DMS 273 (cell line): ENCODE data around the gene ALDOB.

Source experiments
- DNase-seq: peaks from one replicate; lab custom pipeline; 2025; ENCODE audit not compliant: unreplicated experiment; lab: John Stamatoyannopoulos, UW

Gene ALDOB

DNA sequence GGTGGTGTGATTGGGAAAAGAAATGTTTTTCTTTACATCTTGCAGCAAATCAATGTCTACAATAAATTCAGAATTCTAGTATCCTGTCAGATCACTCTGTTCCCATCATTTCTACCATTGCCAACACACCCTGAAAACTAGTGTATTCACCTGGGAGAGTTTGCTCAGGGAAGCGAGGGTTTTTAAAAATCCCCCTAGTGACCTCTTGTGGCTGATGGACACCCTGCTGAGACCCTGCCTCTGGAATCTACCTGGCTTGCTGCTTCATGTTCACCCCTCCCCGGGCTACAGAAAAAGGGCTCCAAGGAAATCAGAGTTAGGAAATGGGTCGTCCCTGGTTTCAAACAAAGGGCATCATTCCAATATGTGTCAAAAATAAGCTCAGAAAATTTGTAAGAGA lies 21.4 kb upstream of the ALDOB start:
- peak; percentile 13 for DNase-seq

DNA sequence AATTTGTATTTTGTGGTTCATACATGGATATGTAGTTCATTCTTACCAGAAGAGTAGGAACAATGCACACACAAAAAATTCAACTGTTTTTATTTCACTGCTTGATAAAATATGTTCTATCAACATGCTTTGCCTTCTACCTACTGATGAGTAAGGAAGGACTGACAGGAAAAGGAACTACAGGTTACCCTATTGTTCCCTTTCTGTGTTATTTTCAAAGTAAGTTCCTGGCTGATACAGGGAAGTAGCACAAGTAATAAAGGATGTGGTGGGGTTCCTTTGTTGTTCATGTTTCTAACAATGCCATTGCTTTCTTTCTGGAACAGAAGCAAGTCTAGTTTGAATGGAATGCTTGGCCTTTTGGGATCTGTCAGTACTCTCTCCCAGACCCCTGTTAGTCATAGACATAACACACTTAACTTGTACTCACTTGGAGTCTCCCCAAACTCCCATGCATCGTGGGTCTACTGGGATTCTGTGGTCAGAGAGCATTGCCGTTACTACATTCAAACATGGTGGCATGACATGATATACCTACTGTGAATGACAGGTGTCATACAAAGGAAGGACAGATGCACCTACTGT lies 20.2 kb upstream of the ALDOB start:
- DNase-seq = no peak

DNA sequence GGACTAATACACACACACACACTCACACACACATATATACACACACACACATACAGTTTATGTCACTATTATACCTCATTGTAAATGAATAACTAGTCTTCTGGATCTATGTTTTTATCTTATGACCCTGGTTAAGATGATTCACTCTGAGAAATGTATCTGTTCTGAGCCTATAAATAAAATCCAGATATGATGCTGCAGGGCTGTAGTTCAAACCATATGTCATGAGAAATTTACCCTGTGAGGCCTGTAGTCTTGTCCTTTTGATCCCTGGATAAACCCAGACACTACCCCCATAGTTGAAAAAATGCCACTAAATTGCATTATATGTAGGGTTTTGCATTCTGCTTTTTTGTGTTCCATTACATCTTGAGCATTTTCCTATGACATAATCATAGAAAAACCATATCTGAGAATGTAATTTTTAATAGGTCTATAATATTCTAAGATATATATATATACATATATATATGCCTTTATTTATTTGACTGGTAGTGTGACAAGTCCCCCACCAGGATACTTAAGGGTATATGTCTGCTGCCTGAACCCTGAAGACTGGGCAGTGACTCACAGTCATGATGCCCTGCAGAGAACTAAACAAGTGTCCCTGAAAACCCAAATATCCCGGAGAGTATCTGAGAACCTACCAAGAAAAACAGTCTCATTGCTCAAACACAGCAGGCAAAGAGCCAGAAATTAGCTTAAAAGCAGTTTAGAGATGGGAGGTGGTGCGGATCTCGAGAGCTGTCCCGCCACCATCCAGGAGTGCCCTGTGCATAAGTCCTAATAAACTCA lies 18.4 kb upstream of the ALDOB start:
- DNase-seq = no peak

DNA sequence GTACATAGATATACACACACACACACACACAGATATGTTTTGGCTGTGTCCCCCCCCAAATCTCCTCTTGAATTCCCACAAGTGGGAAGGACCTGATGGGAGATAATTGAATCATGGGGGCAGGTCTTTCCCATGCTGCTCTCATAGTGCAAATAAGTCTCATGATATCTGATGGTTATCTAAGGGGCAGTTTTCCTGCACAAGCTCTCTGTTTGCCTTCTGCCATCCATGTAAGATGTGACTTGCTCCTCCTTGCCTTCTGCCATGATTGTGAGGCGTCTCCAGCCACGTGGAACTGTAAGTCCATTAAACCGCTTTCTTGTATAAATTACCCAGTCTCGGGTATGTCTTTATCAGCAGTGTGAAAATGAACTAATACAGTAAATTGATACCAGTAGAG lies 15.9 kb upstream of the ALDOB start:
- DNase-seq = no peak

DNA sequence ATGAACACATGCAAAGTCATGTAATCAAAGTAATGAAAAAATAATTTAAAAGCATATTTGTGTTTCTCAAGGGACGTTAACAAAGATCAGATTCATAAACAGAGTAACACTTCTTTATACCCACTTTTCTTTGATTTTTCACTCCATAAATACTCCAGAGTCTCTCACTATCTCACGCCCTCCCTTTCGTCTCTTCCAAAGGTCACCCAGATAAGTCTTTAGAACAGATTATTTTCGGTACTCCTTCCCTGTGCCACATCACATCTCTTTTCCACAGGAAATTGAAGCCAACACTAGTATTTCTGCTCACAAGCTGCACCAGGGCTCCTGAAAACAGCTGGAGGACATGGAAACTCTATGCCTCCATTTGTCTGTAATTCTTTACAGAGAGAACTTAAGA lies 15.4 kb upstream of the ALDOB start:
- no peak for DNase-seq

DNA sequence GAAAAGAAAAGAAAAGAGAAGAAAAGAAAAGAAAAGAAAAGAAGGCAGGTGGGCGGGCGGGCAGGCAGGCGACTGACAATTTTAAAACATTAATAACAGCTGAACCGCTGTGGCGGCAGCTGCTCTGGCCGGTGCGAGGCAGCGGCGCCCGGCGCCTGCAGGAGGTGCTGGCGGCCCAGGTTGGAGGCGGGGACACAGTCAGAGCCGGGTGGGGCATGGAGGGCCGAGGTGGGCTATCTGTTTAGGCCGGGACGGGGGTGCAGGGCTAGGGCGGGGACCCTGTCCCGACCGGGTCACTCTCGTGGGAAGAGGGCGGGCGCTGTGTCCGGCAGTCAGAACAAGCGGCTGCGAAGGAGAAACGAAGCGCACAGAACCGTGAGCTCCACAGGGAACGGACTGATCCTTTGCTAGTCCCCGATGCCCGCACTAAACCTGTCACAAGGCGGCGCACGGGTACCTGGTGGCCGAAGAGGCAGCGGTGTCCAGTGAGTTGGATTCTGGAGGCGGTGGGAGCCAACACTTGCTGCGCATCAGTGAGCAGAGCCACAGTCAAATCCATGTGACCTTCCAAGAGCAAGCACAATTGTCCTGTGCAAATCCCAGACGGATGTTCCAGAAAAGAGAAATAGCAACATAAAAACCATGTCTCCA lies 13.6 kb upstream of the ALDOB start:
- peak; percentile 91 for DNase-seq

DNA sequence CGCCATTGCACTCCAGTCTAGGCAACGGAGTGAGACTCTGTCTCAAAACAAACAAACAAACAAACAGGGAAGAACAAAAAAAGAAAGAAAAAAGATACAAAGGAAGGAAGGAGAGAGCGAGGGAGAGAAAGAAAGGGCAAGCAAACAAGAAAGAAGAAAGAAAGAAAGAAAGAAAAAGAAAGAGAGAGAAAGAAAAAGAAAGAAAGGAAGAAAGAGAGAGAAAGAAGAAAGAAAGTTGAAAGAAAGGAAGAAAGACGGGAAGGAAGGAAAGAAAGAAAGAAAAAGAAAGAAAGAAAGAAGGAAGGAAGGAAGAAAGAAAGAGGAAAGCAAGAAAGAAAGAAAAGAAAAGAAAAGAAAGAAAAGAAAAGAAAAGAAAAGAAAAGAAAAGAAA lies 13.1 kb upstream of the ALDOB start:
- no peak for DNase-seq

DNA sequence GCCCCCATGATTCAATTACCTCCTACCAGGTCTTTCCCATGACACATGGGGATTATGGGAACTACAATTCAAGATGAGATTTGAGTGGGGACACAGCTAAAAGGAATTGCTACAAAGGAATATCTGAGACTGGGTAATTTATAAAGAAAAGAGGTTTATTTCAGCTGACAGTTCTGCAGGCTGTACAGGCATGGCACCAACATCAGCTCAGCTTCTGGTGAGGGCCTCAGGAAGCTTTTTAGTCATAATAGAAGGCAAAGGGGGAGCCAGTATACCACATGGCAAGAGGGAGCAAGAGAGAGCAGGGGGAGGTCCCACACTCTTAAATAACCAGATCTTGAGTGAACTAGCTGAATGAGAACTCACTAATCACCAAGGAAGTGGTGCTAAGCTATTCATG lies 11.2 kb upstream of the ALDOB start:
- DNase-seq = no peak

DNA sequence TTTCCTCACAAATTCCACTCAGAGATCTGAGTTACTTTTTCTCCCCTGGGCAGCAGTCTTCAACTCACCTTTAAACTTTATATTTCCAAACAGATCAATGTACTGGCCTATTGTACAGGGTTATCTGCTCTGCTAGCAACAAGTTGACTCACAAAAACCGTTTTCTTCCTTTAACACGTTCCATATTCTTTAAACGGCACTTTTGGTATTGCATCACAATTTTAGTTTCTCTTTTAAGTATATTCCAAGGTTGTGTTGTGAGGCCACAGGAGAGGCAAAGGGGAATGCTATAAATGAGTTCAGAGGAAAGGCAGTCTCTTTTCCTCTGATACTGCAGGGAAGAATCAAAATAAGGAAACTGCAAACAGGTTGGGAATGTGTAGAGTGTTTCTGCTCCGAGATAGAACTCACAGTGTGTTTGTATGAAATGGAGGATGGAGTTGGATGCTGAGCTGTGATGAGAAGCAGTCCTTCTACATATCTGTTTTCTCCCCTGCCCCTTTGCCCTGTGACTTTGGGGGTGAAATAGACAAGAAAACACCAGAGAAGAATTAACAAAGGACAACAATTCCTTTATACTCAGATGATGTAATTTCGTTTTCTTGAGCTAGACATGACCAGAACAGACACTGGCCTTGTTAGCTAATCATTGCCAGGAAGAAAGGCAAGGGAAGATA lies 9.9 kb upstream of the ALDOB start:
- no peak for DNase-seq

DNA sequence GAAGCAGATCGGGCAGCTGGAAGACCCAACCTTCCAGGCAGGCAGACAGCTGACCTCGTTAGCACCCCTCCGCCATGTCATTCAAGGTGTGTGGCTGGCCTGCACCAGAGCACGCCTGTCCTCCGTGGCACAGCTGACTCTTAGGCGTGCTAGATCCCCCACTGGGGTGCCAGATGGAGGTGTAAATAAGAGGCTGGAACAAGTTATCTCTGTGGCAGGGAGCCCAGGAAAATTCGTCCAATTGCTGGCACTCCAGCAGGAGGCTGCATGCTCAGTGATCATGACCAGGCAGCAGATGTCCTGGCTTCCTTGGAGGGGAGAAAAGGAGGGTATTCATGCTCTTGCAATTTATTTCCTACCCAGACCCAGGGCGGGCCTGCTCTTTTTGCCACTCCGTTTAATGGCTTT lies 7.8 kb upstream of the ALDOB start:
- DNase-seq = peak; percentile 99

DNA sequence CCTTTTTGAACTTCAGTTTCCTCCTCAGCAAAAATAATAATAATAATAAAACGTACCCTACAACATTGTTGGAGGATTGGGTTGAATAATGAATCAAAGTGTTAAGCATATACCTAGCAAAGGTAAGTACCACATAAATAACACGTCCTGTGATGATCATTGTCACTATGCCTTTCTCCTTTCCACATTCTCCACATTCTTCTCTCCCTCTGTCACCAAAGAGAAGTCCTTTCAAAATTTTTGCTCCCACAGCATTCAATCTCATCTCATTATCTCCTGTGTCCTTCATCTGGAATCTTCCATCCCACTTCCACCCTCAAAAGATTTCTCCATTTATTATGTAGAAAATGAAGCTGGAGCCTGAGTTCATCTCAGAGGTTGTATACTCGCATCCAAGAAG lies 7.2 kb upstream of the ALDOB start:
- DNase-seq = no peak

DNA sequence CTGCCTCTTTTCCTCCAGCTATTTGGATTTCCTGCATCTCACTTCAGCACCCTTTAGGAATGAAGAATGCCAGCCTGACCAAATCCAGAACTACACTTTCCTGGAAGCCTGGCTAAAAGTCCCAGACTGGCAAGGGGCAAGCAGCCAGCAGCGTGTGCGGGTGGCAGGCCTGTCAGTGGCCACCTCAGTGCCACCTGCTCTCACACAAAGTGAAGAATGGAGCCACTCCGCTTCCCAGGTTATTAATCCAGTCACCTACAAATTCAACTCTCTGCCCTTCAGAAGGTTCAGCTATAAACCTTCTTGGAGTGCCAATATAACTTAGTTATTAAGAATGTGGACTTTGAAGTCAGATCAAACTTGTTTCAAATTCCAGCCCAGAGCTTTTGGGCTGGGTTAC lies 6.7 kb upstream of the ALDOB start:
- peak; percentile 17 for DNase-seq

DNA sequence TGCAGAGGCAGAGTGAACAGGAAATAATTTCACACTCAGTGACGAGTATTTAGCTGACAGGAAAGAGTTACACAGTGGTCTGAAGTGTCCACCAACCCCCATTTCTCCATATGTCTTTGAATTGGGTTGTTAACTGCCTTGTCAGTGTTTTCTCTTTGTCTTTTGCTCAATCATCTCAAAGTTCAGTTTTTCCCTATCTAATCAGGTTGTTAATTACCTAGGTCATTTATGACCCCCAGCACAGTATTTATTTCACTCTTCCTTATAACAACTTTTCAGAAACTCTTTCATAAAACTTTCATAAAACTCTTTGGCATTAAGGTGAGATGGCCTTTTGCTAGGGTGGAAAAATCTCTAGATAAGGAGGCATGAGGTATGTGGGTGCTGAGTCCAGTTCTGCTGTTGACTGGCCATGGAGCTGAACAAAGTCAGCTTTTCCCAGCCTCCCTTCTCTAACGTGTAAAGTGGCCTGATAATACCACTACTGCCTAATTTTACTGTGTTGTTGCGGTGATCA lies 5.2 kb upstream of the ALDOB start:
- no peak for DNase-seq

DNA sequence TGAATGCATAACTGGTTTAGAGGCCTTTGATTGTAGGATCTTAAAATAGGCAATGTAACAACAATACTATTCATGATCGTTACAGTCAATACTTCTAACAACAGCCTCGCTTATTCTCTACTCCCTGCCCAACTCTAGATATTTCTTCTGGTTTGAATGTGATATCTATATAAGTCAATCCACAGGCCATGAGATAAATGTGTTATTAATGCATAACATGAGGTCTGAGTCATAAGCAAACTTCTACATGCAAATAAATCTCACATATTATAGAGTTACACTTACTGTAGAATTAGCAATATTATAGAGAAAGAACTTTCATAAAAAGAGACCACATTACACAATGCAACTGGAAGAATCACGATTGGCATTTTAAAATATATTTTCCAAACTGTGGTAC lies 2.9 kb upstream of the ALDOB start:
- no peak for DNase-seq

DNA sequence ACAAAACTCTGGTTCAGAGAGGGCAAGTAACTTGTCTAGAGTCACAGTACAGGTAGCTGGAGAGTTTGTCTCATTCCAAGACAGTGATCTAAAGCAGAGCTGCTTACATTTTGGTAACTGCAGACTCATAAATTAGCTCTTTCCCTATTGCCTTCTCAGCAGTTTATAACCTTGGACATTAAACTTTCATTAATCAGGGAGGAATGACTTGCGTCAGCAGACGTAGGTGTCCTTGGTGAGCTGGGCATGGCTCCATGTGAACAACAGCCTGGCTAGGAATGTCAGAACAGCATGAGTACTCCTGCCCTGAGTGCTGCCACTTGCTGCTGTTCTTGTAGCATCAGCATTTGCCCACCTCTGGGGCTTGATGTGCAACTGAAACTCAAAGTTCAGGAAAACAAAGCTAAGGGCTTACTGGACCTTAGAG lies 2.2 kb upstream of the ALDOB start:
- no peak for DNase-seq

DNA sequence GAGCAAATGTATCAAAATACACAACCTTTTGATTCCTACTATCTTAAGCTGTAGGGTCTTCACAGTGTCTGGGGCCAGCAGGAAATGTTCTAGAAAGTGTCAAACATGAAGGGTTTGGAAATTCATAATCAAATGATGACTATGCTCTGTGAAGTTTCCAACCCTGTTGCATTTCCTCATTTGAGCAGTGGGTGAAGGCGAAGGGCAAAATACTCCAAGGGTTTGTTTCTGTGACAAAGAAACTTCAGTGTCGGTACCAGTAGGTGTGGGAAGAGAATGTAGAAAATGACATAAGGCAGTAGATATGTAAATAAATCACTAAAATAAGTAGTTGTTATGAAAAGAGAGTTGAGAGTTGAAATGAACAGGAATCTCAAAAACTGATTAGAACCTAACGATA lies 576 bp downstream of the ALDOB start:
- DNase-seq = no peak

DNA sequence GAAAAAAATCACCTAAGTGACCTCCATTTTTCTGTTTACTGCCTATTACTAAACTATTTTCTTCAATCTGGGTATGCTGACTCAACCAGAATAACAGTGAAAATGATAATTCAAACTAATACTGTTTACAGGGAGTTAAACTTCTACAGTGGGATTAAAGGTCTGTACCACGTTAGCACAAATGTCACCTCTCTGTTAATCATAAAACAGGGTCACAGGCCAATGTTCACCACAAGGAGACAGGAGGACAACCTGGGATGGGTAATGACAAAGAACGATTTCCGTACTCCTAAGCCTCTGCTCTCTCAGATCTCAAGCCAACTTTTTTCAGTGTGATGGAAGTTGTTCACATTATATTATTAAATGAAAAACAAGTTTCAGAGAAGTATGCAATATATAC lies 2.3 kb downstream of the ALDOB start:
- DNase-seq = no peak

DNA sequence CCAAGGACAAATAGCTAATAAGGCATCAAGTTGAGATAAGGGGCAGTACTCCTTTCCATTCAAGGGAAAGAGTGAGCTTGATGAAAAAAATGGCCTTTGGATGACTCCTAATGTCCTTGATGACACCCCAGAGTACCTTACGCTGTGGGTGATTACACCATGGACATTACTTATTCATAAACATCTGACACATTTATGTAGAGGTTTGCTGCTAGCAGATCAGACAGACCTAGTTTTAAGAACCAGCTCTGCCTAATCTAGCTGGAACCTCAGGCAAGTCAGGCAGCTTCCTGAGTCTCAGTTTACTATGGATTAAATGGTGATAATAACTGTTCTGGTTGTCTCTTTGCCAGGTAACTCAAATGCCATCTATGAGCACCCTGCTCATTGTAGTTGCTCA lies 2.8 kb downstream of the ALDOB start:
- peak; percentile 17 for DNase-seq

DNA sequence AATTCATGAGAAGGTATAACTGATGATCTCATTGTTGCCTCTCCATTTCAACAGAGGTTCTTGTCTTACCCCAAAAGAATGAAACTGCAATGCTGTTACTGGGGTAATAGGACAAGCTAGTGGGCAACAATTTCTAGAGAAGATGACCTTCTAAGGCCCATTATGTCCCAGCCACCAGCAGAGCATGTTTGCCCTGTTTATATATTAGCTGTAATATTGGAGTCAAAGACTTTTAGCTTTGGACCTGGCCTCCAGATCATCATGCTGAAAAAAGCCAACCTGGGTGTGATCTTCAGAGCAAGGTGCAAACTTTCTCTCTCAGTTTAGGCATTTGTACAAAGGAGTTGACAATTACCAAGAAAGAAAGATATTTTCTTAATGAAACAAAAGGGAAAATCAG lies 3.4 kb downstream of the ALDOB start:
- no peak for DNase-seq

DNA sequence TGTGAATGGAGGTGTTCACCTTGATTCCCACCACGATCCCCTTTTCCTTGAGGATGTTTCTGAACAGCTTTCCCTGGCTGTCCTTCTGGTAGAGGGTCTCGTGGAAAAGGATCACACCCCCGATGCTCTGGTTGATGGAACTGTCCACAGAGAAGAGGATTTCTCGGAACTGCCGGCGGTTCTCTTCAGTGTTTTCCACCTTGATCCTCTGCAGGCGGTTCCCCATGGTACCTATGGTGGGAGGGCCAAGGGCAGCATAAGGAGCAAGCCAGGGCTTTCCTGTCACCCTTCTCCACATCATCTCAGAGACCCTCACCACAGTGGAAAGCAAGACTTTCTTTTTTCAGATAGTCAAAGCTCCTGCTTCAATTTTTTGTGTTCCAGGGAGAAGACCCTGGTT lies 5.8 kb downstream of the ALDOB start:
- no peak for DNase-seq

DNA sequence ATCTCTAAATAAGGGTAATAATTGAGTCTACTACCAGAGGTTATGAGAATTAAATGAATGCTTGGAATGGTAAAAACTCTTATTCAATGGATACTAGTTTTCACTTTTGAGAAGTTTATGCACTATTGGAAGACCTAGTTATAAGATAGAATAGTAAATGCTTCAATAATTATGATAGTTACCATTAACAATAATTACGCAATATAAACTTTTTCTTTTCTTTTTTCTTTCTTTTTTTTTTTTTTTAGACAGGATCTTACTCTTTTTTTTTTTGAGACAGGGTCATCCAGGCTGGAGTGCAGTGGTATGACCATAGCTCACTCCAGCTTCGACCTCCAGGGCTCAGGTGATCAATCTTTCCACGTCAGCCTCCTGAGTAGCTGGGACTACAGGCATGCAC lies 6.7 kb downstream of the ALDOB start:
- no peak for DNase-seq
